ENCODE results near the gene EIF5B. TPM values are rescaled to one million over a fixed set of nuclear protein-coding genes. Genes with fewer than 3 reads are reported as not detected.

Gene EIF5B
- total RNA-seq, 4 donors from 2014 or later, result 28.8 to 47.4 (median 42.3) TPM

GRCh38 chr2:99401841-99402240 is 64.7 kb downstream of the EIF5B start:
- 80 to 85% methylated on average over 4 of the region's 4 CpGs for WGBS, 2 donors
- no peak overlapping the region for H3K4me3 ChIP-seq
- no peak for DNase-seq (ENCODE audit: low spot score in 2 of 2)
- no peak overlapping the region for H3K27ac ChIP-seq
- no peaks in the 10 kb centered on the region for H3K9me3 ChIP-seq
- peaks cover 0 to 98% (median 5%) of the 10 kb centered on the region in 3 donors for H3K36me3 ChIP-seq
- no peak for TF ChIP-seq POLR2A (IDR thresholded peaks at IDR 0.05)
- TF ChIP-seq EP300 (IDR thresholded peaks at IDR 0.05), result no peak
- TF ChIP-seq CTCF (IDR thresholded peaks at IDR 0.05), result no peak
- no peaks in the 10 kb centered on the region for H3K27me3 ChIP-seq
- H3K4me1 ChIP-seq, result peaks cover 0 to 7% (median 0%) of the 10 kb centered on the region in 4 donors

GRCh38 chr2:99403084-99403483 is 65.9 kb downstream of the EIF5B start:
- peaks cover 0 to 96% (median 5%) of the 10 kb centered on the region in 3 donors for H3K36me3 ChIP-seq

GRCh38 chr2:99403524-99403923 is 66.3 kb downstream of the EIF5B start:
- no peak for DNase-seq (ENCODE audit: low spot score in 2 of 2)
- Histone ChIP-seq H3K36me3 (peaks cover 0 to 94% (median 5%) of the 10 kb centered on the region in 3 donors), H3K4me1 (peaks cover 0 to 7% (median 0%) of the 10 kb centered on the region in 4 donors), H3K27me3 (no peaks in the 10 kb centered on the region), H3K9me3 (no peaks in the 10 kb centered on the region), H3K4me3 (no peak overlapping the region), H3K27ac (no peak overlapping the region)
- TF ChIP-seq EP300 (IDR thresholded peaks at IDR 0.05) (no peak), POLR2A (IDR thresholded peaks at IDR 0.05) (no peak)
- 69 to 71% methylated on average over 4 of the region's 4 CpGs for WGBS, 2 donors

More at GRCh38 chr2:99403084-99403483, 65.9 kb downstream of the EIF5B start:
- Histone ChIP-seq H3K27me3 (no peaks in the 10 kb centered on the region), H3K4me3 (no peak overlapping the region), H3K4me1 (peaks cover 0 to 7% (median 0%) of the 10 kb centered on the region in 4 donors), H3K9me3 (no peaks in the 10 kb centered on the region), H3K27ac (no peak overlapping the region)
- no peak for DNase-seq (ENCODE audit: low spot score in 2 of 2)
- TF ChIP-seq EP300 (IDR thresholded peaks at IDR 0.05) (no peak), CTCF (IDR thresholded peaks at IDR 0.05) (no peak), POLR2A (IDR thresholded peaks at IDR 0.05) (no peak)

GRCh38 chr2:99404039-99404796 is 67.0 kb downstream of the EIF5B start:
- DNase-seq (ENCODE audit: low spot score in 2 of 2), result no peak
- Histone ChIP-seq H3K36me3 (peaks cover 0 to 94% (median 3%) of the 10 kb centered on the region in 3 donors), H3K27ac (no peak overlapping the region), H3K4me1 (peaks cover 0 to 3% (median 0%) of the 10 kb centered on the region in 4 donors), H3K9me3 (no peaks in the 10 kb centered on the region), H3K27me3 (no peaks in the 10 kb centered on the region), H3K4me3 (no peak overlapping the region)
- WGBS, 2 donors, result 84% methylated on average over 8 of the region's 8 CpGs
- no peak for TF ChIP-seq POLR2A (IDR thresholded peaks at IDR 0.05)
- no peak for TF ChIP-seq EP300 (IDR thresholded peaks at IDR 0.05)
- no peak for TF ChIP-seq CTCF (IDR thresholded peaks at IDR 0.05)

GRCh38 chr2:99404797-99405669 is 67.8 kb downstream of the EIF5B start:
- no peak for TF ChIP-seq CTCF (IDR thresholded peaks at IDR 0.05)
- no peak for TF ChIP-seq EP300 (IDR thresholded peaks at IDR 0.05)
- no peak for TF ChIP-seq POLR2A (IDR thresholded peaks at IDR 0.05)
- no peak for DNase-seq (ENCODE audit: low spot score in 2 of 2)
- WGBS, 2 donors, result 69 to 84% methylated on average over 5 of the region's 5 CpGs
- Histone ChIP-seq H3K27me3 (no peaks in the 10 kb centered on the region), H3K4me1 (no peaks in the 10 kb centered on the region), H3K9me3 (no peaks in the 10 kb centered on the region), H3K4me3 (no peak overlapping the region), H3K27ac (no peak overlapping the region), H3K36me3 (peaks cover 0 to 94% (median 0%) of the 10 kb centered on the region in 3 donors)

Measured in tibial nerve (tissue), 4 donors.